ENCODE results near the gene MRNIP. TPM values are rescaled to one million over a fixed set of nuclear protein-coding genes. Genes with fewer than 3 reads are reported as not detected.

Gene MRNIP
- total RNA-seq, 1 donor from 2014 or later, result 19.5 TPM

DNA sequence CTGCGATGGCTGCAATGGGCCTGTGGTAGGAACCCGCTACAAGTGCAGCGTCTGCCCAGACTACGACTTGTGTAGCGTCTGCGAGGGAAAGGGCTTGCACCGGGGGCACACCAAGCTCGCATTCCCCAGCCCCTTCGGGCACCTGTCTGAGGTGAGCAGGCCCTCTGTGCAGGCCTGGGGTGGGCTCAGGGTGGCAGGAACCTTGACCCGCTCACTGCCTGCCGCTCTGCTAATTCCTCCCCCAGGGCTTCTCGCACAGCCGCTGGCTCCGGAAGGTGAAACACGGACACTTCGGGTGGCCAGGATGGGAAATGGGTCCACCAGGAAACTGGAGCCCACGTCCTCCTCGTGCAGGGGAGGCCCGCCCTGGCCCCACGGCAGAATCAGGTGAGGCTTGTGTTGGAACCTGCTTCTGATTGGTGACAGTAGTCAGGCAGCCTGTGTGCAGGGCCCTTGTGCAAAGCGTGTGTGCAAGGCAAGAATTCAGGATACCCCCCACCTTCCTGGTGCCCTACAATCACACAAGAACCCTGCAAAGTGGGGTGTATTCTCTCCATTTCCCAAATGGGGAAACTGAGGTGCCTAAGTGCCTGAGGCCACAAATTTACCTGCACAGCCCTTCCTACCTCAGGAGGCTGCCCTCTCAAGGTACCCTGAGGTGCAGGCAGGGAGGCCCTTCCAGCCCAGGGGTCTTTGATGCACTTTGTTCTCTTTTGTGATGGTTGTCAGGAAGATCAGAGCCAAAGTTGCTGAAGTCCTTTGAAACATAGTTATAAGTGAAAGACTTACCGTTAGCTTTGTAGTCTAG lies 34.5 kb downstream of the MRNIP start:
- intact Hi-C loops (cut with micrococcal nuclease), result loop anchor here (5.0 to 10.0 kb wide), 2 partner anchors 978 to 1619 kb away; partner anchors contain the start of genes HNRNPAB and MGAT1

DNA sequence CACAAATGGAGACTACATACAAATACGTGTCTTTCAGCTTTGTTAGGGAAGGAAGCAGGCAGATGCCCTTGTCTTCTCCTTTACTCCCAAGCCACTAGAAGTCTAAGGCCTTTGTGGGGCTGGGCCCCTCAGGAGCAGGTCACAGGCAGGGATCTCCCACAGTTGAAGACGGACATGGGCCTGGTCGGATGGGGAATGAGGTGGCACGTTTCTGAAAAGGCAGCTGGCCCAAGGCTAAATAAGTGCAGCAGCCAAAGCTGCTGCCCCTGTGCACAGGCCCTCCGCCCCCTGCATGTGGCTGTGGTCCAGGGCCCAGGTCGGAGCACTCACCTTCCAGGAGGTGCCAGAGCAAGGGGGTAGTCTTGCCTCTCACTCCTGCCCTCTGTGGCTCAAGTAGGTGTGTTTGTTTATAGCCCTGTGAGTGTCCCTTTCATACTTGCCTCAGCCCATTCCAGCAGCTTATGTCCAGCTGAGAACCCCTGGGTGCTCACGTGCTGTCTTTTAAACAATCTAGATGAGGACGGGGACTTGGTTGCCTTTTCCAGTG lies 36.1 kb downstream of the MRNIP start:
- intact Hi-C loops (cut with micrococcal nuclease), result loop anchor here (5.0 to 10.0 kb wide), 2 partner anchors 980 to 1618 kb away; partner anchors contain the start of genes HNRNPAB and MGAT1

DNA sequence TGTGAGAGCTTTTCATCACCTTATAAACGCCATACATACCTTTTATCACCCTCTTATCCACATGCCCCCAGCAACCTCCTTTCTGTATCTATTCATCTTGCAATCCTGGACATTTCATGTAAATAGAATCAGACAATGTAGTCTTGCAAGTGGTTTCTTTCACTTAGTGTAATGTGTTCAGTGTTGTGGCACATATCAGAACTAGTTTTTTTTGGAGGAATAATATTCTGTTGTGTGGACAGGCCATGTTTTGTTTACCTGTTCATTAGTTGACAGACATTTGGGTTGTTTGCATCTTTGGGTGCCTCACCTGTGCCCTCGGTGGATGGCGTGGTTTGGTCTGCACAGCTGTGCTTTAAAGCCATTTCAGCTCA lies 36.6 kb downstream of the MRNIP start:
- intact Hi-C loops (cut with micrococcal nuclease), result loop anchor here (5.0 to 10.0 kb wide), 2 partner anchors 980 to 1617 kb away; partner anchors contain the start of genes HNRNPAB and MGAT1

DNA sequence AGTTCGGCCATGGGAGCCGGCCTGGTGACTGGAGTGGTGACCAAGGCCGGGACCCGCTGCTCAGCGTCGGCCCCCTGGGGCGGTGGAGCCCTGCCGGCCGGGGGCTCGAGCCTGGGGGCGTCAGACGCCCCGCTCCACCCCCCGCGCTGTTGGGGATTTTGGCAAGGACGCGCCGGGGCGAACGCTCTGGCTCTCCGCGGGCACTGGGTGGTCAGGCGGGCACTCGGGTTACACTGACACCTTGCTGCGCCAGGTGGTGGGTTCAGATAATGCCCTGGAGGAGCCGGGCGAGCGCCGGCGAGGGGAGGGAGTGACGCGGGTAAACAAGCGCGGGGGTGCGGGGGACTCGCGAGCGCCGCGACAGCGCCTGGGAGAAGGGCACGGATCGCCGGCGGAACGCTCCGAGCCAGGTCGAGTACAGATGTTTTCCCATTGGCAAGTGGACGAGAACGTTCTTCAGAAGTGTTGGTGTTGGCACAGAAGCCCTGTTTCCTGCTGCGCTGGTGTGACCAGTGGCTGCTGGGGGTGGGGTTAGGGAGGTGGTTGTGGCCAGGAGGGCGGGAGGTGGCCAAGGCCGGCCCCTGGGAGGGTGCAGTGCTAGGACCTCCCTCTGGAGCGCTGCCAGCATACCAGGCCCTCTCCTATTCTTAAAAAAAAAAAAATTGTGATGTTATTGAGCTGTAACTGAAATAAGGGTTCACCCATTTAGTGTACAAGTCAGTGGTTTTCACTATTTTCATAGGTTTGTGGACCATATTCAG lies 37.1 kb downstream of the MRNIP start:
- intact Hi-C loops (cut with micrococcal nuclease), result loop anchor here (1.0 to 10.0 kb wide), 10 partner anchors 10 to 1617 kb away; partner anchors contain the start of genes CANX, HNRNPAB, MAML1 and MGAT1

DNA sequence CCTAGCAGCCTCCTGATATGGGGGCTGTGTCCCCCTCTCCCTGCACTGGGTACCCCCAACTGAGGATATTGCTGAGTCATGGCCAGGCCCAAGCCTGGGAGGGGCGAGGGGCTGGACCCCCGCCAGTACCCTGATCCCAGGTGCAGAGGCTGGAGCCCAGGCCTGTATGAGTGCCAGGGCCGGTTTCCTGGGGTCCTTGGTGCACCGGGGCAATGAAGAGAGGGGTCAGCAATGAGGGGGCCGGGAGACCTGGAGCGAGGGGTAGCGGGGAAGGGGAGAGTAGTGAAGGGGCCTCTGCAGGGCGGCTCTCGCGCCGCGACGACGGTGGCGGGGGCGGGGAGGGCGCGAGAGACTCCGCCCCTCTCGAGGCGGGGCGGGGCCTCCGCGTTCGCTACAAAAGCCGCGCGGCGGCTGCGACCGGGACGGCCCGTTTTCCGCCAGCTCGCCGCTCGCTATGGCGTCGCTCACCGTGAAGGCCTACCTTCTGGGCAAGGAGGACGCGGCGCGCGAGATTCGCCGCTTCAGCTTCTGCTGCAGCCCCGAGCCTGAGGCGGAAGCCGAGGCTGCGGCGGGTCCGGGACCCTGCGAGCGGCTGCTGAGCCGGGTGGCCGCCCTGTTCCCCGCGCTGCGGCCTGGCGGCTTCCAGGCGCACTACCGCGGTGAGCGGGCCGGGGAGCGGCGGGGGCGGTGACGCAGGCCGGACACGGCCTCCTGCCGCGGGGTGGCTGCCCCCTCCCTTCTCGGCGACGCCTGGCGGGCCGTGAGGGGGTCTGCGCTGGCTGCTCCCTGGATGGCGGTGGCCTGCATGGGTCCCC lies 37.9 kb downstream of the MRNIP start, which contains the start of gene SQSTM1:
TSS of gene SQSTM1 (plus strand) at position 423 of the 815 bp plus-strand sequence. CDS start at position 455, 32 bp downstream.
- intact Hi-C loops (cut with micrococcal nuclease), result loop anchor here (1.0 to 10.0 kb wide), 10 partner anchors 9 to 1616 kb away; partner anchors contain the start of genes CANX, HNRNPAB, MAML1 and MGAT1

DNA sequence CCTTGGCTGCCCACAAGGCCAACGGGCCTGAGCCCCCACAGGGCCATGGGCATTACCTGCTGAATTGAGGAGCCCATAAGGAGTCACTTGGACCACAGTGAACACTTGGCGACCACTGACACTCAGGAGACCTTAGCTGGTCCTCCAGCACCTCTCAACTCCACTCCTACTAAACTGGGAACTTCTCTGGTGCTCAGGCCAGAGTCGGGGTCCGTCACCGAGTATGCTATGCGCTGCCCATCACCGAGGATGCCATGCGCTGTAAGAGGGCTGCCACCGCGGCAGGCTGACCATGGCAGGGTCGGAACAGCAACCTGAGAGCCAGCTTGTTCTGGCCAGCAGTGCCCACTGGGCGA lies 38.5 kb downstream of the MRNIP start:
- intact Hi-C loops (cut with micrococcal nuclease), result loop anchor here (2.0 to 10.0 kb wide), 4 partner anchors 13 to 1615 kb away; partner anchors contain the start of genes HNRNPAB, MGAT1 and MGAT4B

- intact Hi-C loops (cut with micrococcal nuclease), result loop anchor here (1.0 to 10.0 kb wide), 6 partner anchors 13 to 1615 kb away; partner anchors contain the start of genes CNOT6, HNRNPAB, HNRNPH1 and MGAT1
These were observed 39.1 kb downstream of the MRNIP start for GRCh38 chr5:179819296-179820126.

DNA sequence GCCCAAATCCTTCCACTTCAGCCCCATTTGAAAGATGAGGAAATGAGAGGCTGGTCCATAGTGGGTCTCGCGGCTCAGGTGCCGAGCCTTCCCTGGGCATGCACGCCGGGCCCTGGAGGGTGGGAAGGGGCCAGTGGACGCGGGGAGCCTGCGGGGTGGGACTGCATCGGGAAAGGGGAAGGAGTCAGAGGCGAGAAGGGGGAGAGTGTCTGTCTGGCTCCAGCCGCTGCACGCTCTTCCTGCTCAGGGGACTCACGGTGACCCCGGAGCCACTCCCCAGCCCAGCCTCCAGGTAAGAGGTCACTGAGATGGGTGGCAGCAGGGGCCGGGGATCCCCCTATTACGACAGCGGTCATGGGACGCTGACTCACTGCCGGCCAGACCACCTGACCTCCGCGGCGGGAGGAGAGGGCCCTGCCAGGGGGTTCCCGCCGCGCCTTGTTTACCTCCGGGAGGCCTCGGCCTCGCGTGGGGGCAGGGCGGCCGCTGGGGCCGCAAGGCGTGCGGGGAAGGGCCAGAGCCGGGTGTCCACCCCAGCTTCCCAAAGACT lies 39.8 kb downstream of the MRNIP start:
- intact Hi-C loops (cut with micrococcal nuclease), result loop anchor here (1.0 to 10.0 kb wide), 2 partner anchors 196 to 676 kb away; partner anchors contain the start of genes CNOT6 and HNRNPH1

DNA sequence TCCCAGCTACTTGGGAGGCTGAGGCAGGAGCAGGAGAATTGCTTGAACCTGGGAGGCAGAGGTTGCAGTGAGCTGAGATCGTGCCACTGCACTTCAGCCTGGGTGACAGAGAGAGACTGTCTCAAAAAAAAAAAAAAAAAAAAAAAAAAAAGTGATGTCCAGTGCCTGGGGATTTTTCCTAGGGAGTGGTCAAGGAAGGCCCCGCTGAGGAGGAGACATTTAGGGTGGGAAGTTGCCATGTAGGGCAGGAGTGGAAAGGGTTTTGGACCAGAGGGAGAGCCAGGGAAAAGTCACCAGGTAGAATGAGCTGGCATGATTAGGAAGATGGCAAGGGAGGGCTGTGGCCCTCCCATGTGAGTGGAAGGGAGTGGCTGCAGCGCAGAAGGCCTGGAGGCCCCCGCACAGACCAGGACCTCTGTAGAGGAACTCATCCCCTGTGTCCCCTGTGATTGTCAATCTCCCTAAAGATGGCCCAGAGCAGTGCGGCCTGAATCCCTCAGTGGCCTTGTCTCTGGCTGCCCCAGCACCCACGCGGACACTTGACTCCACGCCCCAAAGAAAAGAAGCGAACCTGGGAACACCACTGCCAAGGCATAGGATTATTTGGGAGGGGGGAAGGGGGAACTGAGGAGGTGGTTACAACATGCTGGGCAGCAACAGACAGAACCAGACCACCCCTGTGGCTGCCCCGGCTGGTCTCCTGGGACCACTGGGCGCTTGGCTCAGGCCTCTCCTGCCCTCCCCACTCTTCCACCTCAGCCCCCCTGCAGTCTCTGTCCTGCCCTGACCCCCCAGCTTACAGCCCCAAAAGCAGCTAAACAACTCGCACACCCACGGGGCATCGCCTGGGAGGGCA lies 40.5 kb downstream of the MRNIP start:
- intact Hi-C loops (cut with micrococcal nuclease), result loop anchor here (10.0 kb wide), 1 partner anchor 677 kb away; the partner anchor contains the start of gene CNOT6

DNA sequence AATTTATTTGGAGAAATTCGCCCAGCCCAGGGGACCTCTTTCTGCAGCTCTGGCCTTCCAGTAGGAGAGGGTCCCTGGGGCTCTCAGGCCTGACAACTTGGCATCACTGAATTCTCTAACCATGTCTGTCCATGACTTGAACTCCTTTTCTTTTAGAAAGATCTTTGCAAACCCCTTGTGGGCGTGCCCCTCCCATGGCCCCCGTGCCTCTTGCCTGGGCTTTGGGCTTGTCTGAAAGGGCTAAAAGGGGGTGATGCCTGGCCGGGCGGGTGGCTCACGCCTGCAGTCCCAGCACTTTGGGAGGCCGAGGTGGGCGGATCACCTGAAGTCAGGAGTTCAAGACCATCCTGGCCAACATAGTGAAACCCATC lies 41.2 kb downstream of the MRNIP start:
- intact Hi-C loops (cut with micrococcal nuclease), result loop anchor here (10.0 kb wide), 1 partner anchor 677 kb away; the partner anchor contains the start of gene CNOT6

- intact Hi-C loops (cut with micrococcal nuclease), result loop anchor here (10.0 kb wide), 1 partner anchor 678 kb away; the partner anchor contains the start of gene CNOT6
These were observed 41.7 kb downstream of the MRNIP start for GRCh38 chr5:179816796-179817469.

DNA sequence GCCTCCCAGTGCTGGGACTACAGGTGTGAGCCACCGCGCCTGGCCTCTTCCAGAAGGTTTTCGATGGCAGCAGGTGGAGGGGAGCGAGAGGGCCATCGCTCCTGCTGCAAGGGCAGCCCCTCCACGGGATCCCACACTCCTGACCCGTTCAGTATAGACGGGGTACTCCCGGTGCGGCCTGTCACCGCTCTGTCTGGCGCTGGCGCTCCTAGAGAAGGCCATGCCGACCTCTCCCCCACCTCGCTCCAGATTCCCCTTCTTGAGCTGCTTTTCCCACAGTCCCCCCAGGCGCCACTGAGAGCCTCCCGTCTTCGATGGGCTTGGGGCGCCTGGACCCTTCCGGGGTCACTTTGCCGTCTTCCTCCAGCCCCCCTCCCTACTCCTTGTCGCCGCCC lies 42.2 kb downstream of the MRNIP start:
- intact Hi-C loops (cut with micrococcal nuclease), result loop anchor here (10.0 kb wide), 1 partner anchor 678 kb away; the partner anchor contains the start of gene CNOT6

GRCh38 chr5:179815491-179816249 lies 42.9 kb downstream of the MRNIP start:
- intact Hi-C loops (cut with micrococcal nuclease), result loop anchor here (10.0 kb wide), 1 partner anchor 679 kb away; the partner anchor contains the start of gene CNOT6

DNA sequence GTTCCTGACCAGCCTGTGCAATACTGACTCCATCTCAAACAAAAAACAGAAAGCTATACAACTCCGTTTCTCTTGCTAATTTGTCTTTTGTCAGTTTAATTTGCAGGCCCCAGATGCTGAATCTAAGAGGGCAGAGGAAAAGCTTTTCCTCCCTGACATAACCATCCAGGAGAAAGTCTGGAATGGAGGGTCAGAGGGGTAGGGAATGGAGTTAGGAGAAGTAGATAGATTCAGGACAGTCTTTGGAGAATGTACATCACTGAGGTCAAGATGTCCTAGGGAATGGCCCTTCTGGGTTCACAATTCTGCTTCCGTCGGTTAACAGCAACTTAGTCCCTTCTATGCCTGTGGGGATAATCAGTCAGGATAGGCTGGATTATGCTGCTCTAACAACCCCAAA lies 44.5 kb downstream of the MRNIP start:
- intact Hi-C loops (cut with micrococcal nuclease), result loop anchor here (10.0 kb wide), 1 partner anchor 681 kb away; the partner anchor contains the start of gene CNOT6

DNA sequence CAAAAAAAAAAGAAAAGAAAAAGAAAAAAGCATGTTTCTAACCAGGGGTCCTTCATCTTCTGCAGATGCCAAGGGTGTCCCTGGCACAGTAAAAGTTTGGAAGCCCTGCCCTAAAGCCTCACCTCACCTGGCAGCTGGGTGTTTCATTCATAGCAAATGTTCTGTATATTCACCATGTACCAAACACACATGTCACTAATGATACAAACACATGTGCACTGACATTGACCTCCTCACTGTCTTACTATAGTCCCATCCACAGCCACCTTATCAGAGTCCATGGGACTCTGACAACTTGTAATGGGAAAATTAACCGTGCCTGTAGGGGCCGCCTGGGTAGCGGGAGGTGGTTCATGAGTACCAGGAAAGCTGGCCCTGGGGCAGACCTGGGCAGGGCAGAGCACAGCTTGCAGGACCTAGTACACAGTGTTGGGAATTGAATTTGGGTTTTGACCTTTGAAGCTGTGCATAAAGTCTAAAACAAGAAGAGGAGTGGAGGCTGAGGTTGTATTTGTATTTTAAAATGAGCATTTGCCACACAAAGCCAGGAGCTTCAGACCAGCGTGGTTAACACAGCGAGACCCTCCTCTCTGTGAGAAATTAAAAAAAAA lies 45.5 kb downstream of the MRNIP start:
- intact Hi-C loops (cut with micrococcal nuclease), result loop anchor here (10.0 kb wide), 1 partner anchor 682 kb away; the partner anchor contains the start of gene CNOT6
